ENCODE results near the gene PAH.

DNA sequence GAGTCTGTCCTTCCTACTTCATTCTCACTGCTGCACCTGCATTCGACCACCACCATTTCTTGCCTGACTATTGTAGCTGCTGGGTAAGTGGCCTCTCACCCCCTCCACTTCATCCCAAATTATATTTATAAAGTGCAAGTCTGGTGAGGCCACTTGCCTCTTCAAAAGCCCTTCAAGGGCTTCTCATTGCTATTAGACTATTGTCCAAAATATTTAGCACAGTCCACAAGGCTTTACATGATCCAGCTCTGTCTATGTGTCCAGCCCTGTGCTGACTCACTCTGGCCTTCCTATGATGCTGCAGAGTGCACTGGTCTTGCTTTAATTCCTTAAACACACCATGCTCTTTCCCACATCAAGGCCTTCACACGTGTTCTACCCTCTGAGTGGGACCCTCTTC, 46.0 kb downstream of the PAH start:
- TF ChIP-seq, protein P1, sequence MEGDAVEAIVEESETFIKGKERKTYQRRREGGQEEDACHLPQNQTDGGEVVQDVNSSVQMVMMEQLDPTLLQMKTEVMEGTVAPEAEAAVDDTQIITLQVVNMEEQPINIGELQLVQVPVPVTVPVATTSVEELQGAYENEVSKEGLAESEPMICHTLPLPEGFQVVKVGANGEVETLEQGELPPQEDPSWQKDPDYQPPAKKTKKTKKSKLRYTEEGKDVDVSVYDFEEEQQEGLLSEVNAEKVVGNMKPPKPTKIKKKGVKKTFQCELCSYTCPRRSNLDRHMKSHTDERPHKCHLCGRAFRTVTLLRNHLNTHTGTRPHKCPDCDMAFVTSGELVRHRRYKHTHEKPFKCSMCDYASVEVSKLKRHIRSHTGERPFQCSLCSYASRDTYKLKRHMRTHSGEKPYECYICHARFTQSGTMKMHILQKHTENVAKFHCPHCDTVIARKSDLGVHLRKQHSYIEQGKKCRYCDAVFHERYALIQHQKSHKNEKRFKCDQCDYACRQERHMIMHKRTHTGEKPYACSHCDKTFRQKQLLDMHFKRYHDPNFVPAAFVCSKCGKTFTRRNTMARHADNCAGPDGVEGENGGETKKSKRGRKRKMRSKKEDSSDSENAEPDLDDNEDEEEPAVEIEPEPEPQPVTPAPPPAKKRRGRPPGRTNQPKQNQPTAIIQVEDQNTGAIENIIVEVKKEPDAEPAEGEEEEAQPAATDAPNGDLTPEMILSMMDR (conservative IDR thresholded peaks at IDR 0.05; ENCODE audit: low read depth, low read length): no peak
- TF ChIP-seq EZH2 (IDR thresholded peaks at IDR 0.05; ENCODE audit: borderline replicate concordance, low read depth, low read length, poor library complexity, severe bottlenecking): no peak
